HUES6 (cell line): ENCODE measurements around the gene INHBE.

Experiments used
- H3K27ac ChIP-seq: 2 replicates; pipeline ENCODE4 v1.7.0; 2013; ENCODE audit warnings: low read depth, mild to moderate bottlenecking, low read length, inconsistent platforms
- H3K27me3 ChIP-seq: 2 replicates; pipeline ENCODE4 v1.6.1; 2013; ENCODE audit warnings: low read length; ENCODE audit not compliant: control insufficient read depth, insufficient read depth
- H3K36me3 ChIP-seq: 2 replicates; pipeline ENCODE4 v1.6.1; 2013; ENCODE audit warnings: low read length; ENCODE audit not compliant: control insufficient read depth, insufficient read depth
- H3K4me1 ChIP-seq: 2 replicates; pipeline ENCODE4 v1.6.1; 2013; ENCODE audit warnings: low read length; ENCODE audit not compliant: control insufficient read depth, insufficient read depth
- H3K4me3 ChIP-seq: 2 replicates; pipeline ENCODE4 v1.5.1; 2013; ENCODE audit warnings: low read depth, low read length
- H3K9ac ChIP-seq: one replicate; pipeline ENCODE4 v1.6.1; 2013; ENCODE audit warnings: mild to moderate bottlenecking, low read length
- H3K9me3 ChIP-seq: 2 replicates; pipeline ENCODE4 v1.6.1; 2013; ENCODE audit warnings: low read depth, low read length; ENCODE audit not compliant: control insufficient read depth, insufficient read depth

Gene INHBE

GRCh38 chr12:57477710-57478681 is 22.9 kb downstream of the INHBE start:
- H3K27me3 ChIP-seq, result peaks cover 63% of the 10 kb centered on the region

GRCh38 chr12:57479043-57479375 is 23.9 kb downstream of the INHBE start:
- no peak overlapping the region for H3K4me3 ChIP-seq

More at GRCh38 chr12:57477710-57478681, 22.9 kb downstream of the INHBE start:
- no peaks in the 10 kb centered on the region for H3K36me3 ChIP-seq
- H3K4me1 ChIP-seq, result peaks cover 26% of the 10 kb centered on the region
- no peak overlapping the region for H3K9ac ChIP-seq
- no peaks in the 10 kb centered on the region for H3K9me3 ChIP-seq
- no peak overlapping the region for H3K4me3 ChIP-seq
- H3K27ac ChIP-seq, result no peak overlapping the region

GRCh38 chr12:57479376-57480115 is 24.4 kb downstream of the INHBE start, which contains the start of gene ARHGAP9:
TSS of gene ARHGAP9 (minus strand) at chr12:57479866. CDS start at chr12:57479406, 460 bp downstream.
- Histone ChIP-seq H3K36me3 (no peaks in the 10 kb centered on the region), H3K9ac (no peak within 1 kb of the TSS), H3K27ac (no peak within 1 kb of the TSS), H3K4me3 (no peak within 1 kb of the TSS), H3K9me3 (no peaks in the 10 kb centered on the region), H3K27me3 (peaks cover 49% of the 10 kb centered on the region), H3K4me1 (peaks cover 31% of the 10 kb centered on the region)

More at GRCh38 chr12:57479043-57479375, 23.9 kb downstream of the INHBE start:
- H3K27me3 ChIP-seq, result peaks cover 54% of the 10 kb centered on the region
- no peak overlapping the region for H3K9ac ChIP-seq
- H3K36me3 ChIP-seq, result no peaks in the 10 kb centered on the region
- peaks cover 31% of the 10 kb centered on the region for H3K4me1 ChIP-seq
- no peak overlapping the region for H3K27ac ChIP-seq
- H3K9me3 ChIP-seq, result no peaks in the 10 kb centered on the region

- H3K27ac ChIP-seq, result no peak overlapping the region
- H3K9me3 ChIP-seq, result no peaks in the 10 kb centered on the region
- peaks cover 22% of the 10 kb centered on the region for H3K4me1 ChIP-seq
- H3K4me3 ChIP-seq, result no peak overlapping the region
- no peaks in the 10 kb centered on the region for H3K36me3 ChIP-seq
- peaks cover 28% of the 10 kb centered on the region for H3K27me3 ChIP-seq
- no peak overlapping the region for H3K9ac ChIP-seq
Measured at GRCh38 chr12:57481671-57482070, 26.6 kb downstream of the INHBE start.

- H3K4me3 ChIP-seq, result no peak overlapping the region
- H3K9me3 ChIP-seq, result no peaks in the 10 kb centered on the region
- H3K9ac ChIP-seq, result no peak overlapping the region
- H3K27ac ChIP-seq, result no peak overlapping the region
- H3K27me3 ChIP-seq, result peaks cover 13% of the 10 kb centered on the region; the same call in 1 of the 2 replicates
- H3K36me3 ChIP-seq, result no peaks in the 10 kb centered on the region; the same call in 1 of the 2 replicates
- H3K4me1 ChIP-seq, result peaks cover 9% of the 10 kb centered on the region; the same call in 1 of the 2 replicates
Measured at GRCh38 chr12:57483466-57483865, 28.4 kb downstream of the INHBE start.

GRCh38 chr12:57485695-57486094 is 30.6 kb downstream of the INHBE start:
- no peak overlapping the region for H3K27ac ChIP-seq
- no peaks in the 10 kb centered on the region for H3K9me3 ChIP-seq
- H3K4me1 ChIP-seq, result peaks cover 13% of the 10 kb centered on the region; the same call in 1 of the 2 replicates

GRCh38 chr12:57487055-57487596 is 32.0 kb downstream of the INHBE start:
- Histone ChIP-seq H3K4me3 (0 out of 2 replicates have a peak overlapping the region, but pooled peaks have one; percentile 5), H3K27me3 (no peaks in the 10 kb centered on the region), H3K4me1 (peaks cover 10% of the 10 kb centered on the region; the same call in 1 of the 2 replicates), H3K9ac (peak overlapping the region; percentile 8), H3K27ac (no peak overlapping the region), H3K36me3 (peaks cover 33% of the 10 kb centered on the region), H3K9me3 (no peaks in the 10 kb centered on the region)

More at GRCh38 chr12:57485695-57486094, 30.6 kb downstream of the INHBE start:
- Histone ChIP-seq H3K27me3 (0 out of 2 replicates have a peak, but pooled peaks cover 4% of the 10 kb centered on the region), H3K4me3 (no peak overlapping the region), H3K36me3 (peaks cover 20% of the 10 kb centered on the region), H3K9ac (no peak overlapping the region)

GRCh38 chr12:57487597-57488401 is 32.7 kb downstream of the INHBE start, which contains the start of gene MARS1:
TSS of gene MARS1 (plus strand) at chr12:57488068. CDS start at chr12:57488091, 23 bp downstream.
- H3K4me3 ChIP-seq, result peak within 1 kb of the TSS; percentile 90
- H3K27ac ChIP-seq, result peak within 1 kb of the TSS; percentile 87
- peaks cover 39% of the 10 kb centered on the region for H3K36me3 ChIP-seq
- H3K27me3 ChIP-seq, result no peaks in the 10 kb centered on the region
- peak within 1 kb of the TSS; percentile 95 for H3K9ac ChIP-seq
- H3K4me1 ChIP-seq, result peaks cover 10% of the 10 kb centered on the region; the same call in 1 of the 2 replicates
- no peaks in the 10 kb centered on the region for H3K9me3 ChIP-seq

- no peaks in the 10 kb centered on the region for H3K9me3 ChIP-seq
- H3K27ac ChIP-seq, result peak overlapping the region; percentile 87
- H3K9ac ChIP-seq, result peak overlapping the region; percentile 95
- peaks cover 5% of the 10 kb centered on the region; the same call in 1 of the 2 replicates for H3K4me1 ChIP-seq
- peaks cover 42% of the 10 kb centered on the region for H3K36me3 ChIP-seq
- H3K4me3 ChIP-seq, result peak overlapping the region; percentile 90
- H3K27me3 ChIP-seq, result no peaks in the 10 kb centered on the region
Measured at GRCh38 chr12:57488402-57489156, 33.5 kb downstream of the INHBE start.
